Fibroblast of skin of left quadriceps (primary cell): ENCODE data around the gene VAT1L.

Source experiments
- DNase-seq, 2 experiments: peaks; one replicate each; pipeline ENCODE4 v3.0.0-alpha.2; 2013; ENCODE audit warnings: low read depth in 2 of 2

Gene VAT1L

DNA sequence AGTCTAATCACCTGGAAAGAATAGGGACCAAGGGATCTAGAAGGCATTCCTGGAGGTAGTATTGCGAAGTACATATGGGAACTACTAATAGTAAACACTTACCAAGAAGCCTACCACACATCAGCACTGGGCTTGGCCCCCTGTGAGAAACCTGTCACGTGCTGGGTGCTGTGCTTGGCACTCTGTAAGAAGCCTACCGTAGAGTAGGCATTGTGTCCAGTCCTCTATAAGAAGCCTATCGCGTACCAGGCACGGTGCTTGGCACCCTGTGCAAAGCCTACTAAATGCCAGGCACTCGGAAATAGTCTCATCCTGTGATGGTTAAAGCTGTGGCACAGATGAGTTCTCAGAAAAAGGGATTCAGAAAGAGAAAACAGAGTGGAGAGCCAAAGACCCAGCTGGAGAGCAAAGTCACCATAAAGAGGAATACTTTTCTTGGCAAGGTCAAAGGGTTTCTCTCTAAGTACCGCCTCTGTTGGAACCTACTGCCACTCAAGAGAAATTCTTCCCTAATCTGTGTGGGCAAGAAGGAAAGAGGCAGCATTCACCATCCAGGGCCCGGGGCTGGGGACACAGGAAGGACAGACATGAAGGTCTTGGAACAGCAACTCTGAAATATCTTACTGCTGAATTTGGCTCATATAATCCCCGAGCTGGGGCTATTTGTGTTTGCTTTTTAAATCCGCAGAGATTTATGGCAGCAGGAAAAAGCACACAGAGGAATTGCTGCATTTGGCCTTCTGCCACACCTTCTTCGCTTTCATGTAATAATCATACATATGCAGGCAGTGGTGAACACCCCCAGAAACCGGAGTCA lies 81.8 kb downstream of the VAT1L start:
- DNase-seq = no peak

DNA sequence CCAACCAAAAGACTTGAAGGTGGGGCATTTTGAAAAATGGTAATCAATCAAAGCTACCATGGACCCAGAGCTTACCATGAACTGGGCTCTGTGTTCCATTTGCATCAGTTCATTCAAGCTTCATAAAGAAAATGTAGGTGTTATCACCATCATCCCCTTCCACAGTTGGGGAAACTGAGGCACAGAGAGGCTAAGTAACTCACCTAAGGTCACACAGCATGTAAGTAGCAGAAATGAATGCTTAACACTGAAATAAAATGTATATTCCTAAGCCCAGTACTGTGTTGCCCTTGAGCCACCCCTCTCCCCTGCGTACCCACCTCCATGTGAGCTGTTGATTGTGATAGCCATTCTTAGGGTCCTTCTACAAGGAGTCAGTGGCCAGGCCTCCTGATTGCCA lies 83.6 kb downstream of the VAT1L start:
- no peak for DNase-seq

DNA sequence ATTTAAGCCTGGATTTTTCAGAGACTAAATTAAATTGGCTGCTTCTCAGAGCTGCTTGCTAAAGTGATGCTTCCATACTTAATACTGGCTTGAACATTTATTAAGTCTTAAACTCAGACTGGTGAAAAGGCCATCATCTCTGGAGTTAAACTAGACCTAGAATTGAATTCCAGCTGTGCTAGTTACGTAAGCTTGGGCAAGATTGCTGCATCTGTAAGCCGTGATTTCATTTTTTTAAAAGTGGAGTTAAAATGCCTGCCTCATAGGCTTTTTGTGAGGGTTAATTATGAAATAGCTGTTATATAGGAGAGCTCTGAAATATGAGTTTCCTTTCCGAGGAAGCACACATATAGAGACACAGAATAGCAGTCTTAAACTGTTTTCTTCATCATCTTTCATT lies 84.7 kb downstream of the VAT1L start:
- no peak for DNase-seq

DNA sequence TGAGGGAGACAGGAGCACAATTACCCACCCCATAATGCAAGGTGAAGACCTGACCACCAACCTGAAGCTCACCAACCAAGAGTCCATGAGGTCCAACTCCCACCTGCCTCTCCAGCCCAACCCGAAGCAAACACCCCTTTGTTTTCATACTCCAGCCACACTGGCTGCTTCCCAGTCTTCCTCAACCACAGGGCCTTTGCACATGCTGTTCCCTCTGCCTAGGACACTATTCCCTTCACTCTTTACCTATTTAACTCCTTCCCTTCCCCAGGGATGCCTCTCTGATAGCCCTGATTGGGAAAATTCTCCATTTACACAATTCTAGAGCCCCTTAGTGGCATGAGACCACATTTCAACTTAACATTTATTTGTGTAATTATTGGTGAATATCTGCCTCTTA lies 86.0 kb downstream of the VAT1L start:
- no peak for DNase-seq

DNA sequence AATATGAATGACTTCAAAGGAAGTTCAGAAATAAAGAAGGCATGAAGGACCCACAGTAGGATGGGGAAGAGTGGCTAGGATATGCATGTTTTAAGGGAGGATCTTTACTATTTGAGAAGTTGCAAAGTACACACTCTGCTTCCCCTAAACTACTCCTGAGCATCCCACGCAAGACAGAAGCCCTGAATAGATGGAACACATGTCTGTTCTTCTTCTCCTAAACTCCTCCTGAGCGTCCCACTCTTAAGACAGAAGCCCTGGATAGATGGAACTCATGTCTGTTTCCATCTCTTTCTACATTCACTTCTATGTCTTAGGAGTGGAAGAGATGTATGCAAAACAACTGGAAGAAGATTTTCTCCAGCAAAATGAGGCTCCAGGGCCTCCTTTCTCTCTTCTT lies 88.4 kb downstream of the VAT1L start:
- DNase-seq = no peak

DNA sequence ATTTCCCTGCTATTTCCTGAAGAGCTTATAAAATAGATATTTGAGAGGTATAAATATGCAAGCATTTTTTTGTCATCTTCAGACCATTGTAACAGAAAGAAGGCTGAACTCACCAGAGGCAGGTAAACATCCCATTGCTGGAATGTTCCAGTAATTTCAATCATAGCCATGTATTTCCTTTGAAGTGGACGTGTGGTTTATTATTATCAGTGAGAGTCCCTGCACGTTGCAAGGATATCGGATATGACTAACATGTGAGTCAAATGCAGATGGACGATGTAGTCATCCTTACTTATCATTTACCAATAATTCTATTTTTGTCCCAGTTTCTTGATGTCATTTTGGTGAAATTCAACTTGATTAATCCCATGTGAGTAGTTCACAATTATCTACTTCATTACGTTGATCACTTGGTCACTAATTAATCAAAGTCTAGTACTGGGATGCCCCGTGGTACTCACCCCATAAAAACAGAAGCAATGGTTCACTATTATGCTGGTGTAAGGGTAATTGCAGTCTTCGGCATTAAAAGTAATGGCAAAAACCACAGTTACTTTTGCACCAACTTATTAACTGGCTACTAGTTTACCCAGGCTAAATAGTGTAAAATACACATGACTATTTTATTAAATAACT lies 89.5 kb downstream of the VAT1L start:
- peak in 1 of 2 experiments; percentile 57 for DNase-seq

DNA sequence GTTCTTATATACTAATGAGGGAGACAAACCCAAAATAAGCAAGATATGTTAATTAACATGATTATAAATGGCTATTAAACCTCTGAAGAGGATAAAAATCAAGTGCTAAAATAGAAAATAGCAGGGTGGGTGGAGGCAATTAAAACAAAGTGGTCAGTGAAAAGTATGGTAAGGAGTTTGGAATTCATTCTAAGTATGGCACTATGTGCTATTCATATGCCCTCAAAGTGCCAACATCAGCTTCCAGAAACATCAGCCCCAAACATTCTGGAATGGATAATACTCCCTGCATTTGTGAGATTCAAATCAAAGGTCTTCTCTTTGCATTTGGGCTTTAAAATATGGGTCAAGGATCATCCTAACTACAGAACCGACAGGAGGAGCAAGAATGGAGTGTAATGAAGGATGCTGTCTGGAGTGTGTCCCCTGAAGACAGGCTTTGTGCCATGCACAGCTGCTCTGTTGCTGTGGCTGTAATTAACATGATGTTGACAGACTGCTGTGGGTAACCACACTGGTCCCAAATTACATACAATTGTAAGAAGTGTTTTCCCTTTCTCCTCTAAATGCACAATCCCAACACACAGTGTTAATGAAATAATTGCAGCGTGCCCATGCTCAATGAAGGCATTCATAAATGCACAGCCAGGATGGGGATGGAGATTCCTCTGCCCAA lies 93.1 kb downstream of the VAT1L start:
- no peak for DNase-seq

DNA sequence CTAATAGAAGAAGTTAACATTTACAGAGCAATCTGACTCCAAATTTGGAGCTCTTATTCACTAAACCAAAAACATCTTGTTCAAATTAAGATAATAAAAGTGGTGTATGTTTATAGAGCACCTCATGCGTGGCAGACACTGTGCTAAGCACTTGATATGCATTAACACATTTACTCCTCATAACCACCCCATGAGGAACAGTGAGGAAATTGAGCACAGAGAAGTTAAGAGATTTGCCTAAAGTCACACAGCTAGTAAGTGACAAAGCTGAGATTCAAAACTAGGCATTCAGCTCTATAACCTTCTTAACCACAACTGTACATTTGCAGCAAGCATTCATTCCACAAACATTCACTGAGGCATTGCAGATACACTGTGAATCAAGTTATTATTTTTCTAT lies 94.0 kb downstream of the VAT1L start:
- DNase-seq = peak; percentile 63 to 66

DNA sequence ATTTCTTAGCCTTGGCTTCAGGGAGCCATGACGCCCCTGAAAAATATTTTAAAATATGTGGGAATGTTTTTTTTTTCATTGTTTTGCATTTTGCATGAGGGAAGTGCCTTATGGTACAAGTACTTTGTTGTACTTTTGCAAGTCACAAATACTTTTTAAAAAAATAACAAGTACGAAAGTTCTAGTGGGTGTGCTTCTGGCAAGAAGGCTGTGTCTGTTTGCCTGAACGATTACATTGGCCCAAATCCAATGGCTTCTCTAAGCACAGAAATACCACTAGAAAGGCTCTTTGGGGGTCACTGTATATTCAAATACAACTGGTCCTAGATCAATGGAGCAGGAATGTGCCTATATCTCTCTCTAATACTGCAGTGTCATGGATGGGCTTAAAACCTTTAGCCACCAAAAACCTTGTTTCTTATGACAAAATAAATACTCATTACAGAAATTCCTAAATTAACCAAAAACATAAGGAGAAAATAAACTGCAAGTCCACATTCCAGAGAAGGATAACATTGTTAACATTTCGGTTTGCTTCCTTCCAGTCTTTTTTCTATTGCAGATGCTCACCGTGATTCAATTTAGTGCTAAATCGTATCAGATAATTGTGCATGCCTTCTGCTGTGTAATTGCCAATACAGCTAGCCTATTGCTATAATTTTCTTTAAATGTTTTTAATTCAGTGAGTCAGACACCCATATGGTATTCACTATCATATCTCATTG lies 97.4 kb downstream of the VAT1L start:
- no peak for DNase-seq

DNA sequence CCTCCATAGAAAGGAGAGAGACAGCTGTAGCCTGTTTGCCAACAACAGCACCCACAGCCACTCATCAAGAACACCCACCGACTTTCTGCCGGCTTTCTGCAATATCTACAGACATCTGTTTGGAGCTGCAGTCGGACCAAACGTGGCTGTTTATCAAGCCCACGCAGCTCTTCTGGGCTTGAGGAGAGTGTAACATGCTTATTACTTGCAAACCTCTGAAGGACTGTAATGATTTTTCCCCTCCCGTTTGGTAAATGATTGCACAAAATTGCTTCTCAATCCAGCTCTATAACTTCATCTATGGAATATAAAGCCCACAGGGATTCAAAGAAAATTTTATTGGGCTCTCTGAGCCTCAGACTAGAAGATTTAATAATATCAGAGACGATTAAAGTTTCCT lies 100.5 kb downstream of the VAT1L start:
- no peak for DNase-seq

DNA sequence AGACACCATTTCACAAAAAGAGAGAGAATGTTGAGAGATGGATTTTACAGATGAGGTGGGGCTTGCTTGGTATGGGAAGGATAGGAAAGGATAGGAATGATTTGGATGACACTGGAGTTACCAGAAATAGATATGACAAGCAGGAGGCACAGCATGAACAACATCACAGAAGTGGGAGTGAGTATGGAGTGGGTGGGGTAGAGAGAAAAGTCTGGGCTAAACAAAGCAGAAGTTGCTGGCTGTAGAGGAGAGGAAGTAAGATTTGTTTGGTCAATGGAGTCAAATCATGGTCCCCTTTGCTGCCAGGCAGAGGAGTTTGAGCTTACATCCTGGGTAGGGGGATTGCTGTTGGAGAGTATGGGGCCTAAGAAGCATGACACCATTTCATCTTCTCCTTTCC lies 101.7 kb downstream of the VAT1L start:
- DNase-seq = no peak

DNA sequence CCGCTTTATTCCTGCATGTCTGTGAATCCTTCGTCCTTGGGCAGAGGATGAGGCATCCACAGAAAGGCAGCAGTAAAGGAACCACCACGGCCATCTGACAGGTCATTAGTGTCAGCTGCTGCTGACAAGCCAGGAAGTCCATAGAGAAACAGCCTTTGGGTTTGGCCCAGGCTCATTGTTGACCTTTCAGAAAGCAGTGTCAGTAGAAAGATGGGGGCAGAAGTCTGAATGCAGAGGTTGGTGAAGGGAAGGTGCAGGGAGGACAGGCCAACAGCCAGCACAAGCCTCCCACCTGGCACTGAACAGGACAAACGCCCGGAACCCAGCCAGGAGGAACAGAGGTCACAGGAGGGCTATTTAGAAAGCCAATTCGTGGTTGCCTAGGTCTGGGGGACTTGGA lies 105.8 kb downstream of the VAT1L start:
- DNase-seq = no peak

DNA sequence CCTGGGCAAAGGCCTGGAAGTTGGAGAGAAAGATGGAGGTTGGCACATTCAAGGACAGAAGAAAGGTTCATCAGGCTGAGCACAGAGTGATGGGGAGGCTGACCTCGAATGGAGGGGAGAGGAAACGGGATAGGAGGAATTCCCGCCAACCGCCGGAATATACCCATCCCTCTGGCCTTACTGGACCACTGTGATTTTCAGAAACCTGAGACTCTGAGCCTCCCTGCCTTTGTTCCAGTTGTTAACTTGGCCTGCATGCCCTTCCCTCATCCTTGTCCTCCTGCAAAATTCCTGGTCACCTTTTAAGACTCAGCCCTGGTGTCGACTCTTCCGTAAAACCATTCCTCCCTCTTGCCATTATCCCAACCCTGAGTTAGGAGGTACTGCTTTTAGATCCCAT lies 107.6 kb downstream of the VAT1L start:
- no peak for DNase-seq

DNA sequence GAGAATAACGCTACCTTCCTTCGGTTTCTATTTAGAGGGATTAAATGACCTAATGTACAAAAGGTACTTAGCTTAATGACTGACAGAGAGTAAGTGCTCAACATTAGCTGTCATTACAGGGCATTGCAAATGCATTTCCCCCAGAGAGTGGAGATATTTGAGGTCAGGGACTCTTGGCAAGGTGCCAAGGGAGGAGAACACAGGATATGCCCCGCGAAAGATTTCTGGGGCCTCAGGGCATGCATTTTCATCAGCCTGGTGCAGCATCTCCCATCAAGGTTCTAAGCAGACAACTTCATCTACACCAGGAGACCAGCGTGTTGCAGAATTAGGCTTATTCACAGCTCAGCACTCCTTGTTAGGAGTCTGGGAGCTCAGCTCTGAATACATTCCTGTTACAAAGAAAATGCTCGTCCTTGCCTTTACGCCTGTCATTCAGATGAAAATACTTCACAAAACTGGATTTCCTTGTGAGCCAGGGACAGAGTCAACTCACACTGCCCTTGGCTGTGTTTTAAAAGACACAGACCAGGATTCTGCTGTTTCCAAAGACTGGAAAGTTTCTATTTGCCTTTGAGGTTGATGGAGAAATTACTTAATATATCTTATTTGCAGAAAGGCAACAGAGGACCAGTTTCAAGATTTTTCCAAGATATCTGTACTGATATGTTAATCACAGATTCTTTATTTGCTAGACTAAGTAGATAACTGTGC lies 108.2 kb downstream of the VAT1L start:
- DNase-seq = no peak

DNA sequence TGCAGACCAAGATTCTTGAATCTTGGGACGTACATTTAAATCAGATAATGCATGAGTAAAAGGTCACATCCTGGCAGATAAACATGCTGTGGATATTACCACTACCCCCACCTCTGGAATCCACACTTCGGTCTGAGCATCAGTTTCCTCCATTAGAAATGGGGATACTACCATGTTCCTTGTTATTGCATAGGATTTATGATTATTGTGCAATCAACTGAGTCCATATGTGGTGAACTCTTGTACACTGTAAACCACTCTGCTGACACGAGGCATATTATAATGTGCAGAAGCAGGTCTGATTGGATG lies 108.7 kb downstream of the VAT1L start:
- DNase-seq = peak; percentile 78

DNA sequence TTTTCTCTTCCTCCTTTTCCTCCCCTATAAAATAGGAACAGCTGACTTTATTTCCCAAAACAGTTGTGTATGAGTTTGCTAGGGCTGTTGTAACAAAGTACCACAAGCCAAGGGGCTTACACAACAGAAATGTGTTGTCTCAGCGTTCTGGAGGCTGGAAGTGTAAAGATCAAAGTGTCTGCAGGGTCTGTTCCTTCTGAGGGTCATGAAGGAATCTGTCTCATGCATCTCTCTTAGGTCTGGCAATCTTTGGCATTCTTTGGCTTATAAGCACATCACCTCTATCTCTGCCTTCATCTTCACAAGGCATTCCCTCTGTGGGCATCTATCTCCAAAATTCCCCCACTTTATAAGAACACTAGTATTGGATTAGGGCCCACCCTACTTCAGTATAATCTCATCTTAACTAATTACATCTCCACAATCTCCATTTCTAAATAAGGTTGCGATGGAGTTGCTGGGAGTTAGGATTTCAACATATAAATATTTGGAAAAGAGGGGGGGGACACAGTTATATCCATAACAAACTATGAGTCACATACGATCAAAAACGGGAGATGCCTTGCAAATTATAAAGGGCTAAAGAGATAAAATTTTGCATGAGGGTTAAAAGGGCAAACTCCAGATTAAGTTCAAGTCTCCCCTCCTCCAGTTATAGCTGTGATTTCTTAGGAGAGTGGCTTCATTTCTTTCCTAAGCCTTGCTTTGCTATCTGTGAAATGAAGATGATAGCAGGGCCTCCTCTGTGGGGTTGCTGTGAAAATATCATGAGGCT lies 109.7 kb downstream of the VAT1L start:
- DNase-seq = no peak

DNA sequence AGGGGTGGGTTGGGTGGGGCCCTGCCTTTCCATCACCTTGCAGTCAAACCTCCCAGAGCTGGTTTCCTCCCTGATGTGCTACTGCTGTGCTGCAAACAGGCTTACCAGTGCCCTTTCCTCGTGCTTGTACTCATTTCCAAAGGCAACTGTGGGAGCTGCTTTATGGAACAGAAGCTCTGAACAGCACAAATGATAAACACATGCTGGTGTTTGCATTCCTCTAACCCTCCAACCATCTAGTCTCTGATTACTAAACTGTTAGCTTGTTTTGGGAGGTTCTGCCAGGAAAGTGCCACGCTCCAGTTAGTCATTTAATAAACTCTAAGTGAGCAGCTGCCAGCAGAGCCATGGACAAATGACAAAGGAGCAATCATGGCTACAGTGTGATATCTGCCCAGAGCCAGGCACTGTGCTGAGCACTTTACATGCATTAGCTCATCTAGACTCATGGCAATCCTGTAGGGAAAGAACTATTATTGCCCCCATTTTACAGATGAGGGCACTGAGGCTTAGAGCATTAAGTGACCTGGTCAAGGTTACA lies 110.4 kb downstream of the VAT1L start:
- peak; percentile 83 to 85 for DNase-seq

DNA sequence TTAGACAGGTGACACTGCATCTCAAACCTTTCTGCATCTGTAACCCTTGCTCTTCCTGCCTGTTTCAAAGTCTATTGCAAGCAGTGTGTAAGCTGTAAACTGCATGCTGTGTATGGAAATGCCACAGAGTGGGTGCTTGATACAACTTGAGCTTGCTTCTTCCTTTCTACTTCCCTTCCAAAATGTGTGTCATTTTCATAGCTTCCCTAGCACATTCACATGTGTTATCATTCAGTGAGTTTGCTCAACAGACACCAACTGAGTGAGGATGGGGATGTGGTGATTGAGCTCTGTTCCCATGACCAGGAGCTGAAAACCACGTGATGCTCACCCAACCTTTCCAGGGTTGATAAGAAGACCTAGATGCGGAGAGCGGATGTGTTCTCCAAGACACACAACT lies 111.1 kb downstream of the VAT1L start:
- DNase-seq = peak in 1 of 2 experiments; percentile 34

DNA sequence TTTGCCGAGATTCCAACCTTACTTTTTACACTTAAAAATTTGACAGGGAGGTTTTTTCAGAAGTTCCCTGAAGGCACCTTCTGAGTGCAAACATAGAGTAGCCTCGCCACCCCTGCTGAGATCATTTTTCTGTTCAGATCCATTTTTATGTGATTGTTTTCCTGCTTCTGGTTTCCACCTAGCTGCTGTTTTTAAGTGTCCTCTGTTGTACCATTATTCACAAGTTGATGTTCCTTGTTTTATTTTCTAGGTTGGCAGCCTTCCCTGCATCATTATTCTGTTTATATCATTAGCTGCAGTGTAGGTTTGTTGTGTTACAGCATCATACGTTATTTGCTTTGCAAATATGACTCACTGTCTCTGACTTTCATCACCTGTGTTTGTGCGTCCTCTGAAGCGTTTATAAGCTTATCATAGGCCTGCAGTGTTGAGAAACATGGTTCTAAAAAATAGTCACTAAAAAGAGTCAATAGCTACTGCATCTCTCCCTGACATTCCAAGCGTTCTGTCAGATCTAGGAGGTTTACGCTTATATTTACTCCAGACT lies 117.1 kb downstream of the VAT1L start:
- no peak for DNase-seq

DNA sequence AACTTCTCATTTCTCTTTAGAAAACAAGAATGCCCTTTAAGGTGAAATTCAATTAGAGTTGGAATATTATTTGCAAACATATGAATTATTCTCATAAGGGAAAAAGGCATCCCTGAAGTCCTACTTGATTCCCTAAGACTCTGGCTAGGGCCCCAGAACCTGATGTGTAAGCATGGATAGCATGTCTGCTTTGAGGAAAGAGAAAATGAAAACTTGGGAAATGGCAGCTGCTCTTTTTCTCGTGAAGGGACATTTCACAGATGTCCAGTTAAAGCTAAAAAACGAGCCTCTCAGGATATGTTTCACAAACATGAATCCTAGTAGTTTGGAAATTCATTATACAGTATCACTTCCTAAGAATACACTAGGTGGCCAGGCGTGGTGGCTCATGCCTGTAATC lies 121.7 kb downstream of the VAT1L start:
- DNase-seq = no peak

DNA sequence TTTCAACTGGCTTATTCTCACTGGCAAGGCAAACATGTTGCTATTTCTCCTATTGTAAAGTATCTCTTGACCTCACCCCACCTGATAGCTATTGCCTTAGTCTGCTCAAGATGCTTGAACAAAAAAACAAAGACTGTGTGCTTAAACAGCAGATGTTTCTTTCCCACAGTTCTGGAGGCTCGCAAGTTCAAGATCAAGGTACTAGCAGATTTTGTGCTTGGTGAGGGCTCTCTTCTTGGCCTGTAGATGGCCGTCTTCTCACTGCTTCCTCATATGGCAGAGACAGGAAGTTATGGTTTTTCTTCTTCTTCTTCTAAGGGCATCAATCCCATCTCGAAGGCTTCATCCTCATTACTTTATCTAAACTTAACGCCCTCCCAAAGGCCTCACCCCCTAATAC lies 124.3 kb downstream of the VAT1L start:
- no peak for DNase-seq
